Muscle of arm (tissue), 12 donors: Measurements from ENCODE around the gene SPATA3. TPM values are rescaled to one million over a fixed set of nuclear protein-coding genes. Genes with fewer than 3 reads are reported as not detected.

Experiments used
- DNase-seq: peaks from one replicate; pipeline ENCODE4 v3.0.0-alpha.2; 2013
- polyA plus RNA-seq, 12 donors: library from polyadenylated mRNA; unstranded; fragments of 120-200 nt; gene quantifications; one replicate each; pipeline ENCODE4 v1.2.1, GENCODE V29; 2013; ENCODE audit not compliant: insufficient read length in 12 of 12

The SPATA3 gene
- polyA plus RNA-seq, 12 donors = not detected

DNA sequence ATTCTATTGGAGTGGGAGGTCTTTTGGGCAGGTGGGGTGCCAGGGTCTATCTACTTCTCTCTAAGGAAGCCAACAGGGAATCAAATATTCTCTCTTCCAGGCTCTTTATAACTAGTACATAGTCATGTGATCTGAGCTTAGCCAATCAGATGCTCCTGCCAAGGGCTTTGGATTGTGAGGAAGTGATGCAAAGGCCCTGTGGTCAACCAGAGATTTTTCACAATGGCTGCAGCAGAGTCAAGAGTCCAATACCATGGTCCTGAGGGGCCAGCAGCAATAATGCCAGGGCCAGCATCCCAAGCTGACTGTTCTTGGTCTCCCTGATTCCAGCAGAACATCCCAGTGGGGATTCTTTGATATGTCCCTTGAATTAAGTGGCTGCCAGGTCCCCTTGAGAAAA lies 33.0 kb downstream of the SPATA3 start:
- DNase-seq = no peak

DNA sequence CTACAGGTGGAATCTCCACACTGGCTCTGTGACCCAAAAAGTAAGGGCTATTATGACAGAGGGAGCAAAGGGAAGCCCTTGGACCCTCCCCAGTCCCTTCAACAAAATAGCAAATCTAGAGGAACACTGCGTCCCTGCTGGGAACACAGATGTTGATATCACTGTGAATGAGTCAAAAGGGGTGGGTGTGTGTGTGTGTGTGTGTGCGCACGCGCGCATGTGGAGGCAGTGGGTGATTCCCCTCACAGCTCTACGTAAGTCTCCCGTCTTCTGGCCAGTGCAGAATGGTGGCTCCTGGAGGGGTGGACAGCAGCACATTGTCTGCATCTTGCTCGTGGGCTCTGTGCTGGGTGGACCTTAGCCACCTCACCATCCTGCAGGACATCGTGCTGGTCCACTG lies 33.6 kb downstream of the SPATA3 start:
- no peak for DNase-seq

DNA sequence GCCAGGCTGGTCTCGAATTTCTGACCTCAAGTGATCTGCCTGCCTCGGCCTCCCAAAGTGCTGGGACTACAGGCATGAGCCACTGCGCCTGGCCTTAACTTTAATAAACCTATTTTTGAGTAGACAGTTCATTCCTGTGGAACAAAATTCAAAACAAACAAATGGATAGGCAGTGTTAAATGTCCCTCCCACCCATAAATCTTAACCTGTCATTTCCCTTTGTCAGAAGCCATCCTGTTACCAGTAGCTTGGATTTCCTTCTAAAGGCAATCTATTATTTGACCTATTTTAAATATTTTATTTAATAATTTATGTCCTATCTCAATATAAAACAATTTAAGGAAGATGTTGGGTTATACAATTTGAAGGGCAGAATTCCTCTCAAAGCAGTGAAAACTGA lies 34.8 kb downstream of the SPATA3 start:
- DNase-seq = no peak

DNA sequence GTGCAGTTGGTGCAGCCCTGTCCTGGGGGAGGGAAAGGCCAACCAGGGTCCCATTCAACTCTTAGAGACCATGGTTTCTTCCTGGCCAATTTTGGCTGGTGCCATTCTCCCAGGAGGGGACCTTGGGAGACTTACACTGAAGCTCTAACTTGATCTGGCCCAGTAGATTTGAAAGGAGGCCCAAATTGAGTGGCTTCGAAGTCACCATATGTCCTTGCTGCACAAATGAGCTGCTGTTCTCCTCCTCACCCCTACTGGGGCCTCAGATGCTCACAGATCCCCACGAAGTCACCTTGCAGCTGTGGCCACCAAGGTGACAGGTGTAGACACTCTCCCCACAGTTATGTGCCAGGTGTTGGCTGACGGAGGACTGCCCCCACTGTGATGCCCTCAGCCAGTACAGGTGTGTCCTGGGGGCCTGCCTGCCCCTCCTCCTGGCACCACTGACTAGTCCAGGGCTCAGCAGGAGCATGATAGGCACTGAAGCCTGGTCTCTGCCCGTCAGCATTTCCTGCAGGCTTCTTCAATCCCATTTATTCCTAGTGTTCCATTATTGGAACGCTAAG lies 36.7 kb downstream of the SPATA3 start:
- no peak for DNase-seq

DNA sequence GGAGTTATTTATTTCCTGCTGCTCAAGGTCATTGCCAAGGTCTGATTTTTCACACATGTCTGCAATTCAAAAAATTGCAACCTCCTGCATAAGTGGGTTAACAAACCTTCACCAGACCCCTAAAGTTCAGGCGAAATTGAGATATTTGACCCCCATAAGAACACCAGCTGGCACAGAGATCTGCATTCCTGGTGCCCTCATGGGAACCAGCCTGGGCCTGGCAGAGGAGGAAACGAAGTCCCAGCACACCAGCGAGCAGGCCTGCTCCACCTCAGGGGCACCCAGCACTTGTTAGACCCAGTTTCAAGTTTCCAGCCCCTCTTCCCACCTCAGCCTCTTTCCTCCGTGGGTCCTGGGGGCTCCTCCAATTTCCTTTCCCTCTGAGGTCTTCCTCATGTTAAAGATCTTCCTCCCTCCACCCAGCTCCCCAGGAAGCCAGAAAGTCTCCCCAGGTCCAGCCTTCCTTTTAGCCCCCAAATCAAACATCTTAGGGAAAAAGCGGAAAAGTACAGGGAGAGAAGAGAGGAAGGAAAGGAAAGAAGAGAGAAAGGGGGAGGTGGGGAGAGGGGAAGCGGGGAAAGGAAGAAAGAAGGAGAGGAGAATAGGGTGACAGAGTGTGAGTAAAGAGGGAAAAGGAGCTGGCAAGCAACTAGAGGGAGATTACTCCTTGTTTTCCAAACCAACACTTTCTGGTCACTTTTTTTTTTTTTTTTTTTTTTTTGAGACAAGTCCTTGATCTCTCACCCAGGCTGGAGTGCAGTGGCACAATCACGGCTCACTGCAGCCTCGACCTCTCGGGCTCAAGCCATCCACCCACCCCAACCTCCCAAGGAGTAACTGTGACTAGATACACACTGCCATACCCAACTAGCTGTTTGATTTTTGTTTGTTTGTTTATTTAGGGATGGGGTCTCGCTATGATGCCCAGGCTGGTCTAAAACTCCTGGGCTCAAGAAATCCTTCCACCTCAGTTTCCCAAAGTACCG lies 37.5 kb downstream of the SPATA3 start:
- DNase-seq = no peak

DNA sequence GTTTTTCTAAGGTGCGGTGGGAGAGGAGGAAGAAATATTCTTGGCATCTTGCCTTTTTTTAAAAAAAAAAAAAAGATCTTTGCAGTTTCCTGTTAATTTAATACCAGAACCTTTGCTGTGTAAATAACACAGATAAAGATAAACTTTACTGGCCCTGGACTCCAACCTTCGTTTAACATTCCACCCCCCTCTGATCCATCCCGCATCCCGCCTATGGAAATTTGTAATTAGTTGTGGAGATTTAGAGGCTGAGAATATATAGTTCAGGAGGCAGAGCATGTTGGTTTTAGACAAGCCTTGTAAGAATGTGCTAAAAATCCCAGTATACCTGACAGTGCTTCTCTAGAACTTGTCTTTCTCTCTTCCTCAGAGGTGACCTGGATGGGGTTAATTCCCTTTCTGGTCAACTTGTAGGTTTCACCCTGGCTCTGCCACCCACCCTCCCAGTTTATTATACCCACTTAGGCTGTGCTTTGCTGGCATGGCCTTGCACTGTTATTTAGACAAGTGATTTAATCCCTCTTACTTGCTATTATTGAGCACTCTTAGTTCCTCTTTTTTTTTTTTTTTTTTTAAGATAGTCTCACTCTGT lies 38.5 kb downstream of the SPATA3 start:
- no peak for DNase-seq

DNA sequence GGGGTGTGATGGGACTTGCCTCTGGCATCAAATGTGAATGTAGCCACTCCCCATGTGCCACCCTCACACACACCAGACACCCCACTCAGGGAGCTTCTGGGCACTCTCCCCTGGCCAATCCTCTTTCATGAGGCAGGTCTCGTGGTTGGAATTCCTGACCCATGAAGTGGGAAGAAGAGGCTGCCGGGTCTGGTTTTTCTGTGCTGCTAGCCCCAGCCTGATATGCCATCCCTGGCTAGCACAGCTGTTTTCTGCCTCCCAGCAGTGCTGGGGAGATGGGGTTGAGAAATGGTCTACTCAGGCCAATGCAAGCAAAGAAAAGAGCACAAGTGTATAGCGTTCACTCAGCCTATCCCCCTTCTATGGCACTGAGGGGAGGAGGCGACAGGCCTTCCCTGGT lies 40.2 kb downstream of the SPATA3 start:
- DNase-seq = no peak

DNA sequence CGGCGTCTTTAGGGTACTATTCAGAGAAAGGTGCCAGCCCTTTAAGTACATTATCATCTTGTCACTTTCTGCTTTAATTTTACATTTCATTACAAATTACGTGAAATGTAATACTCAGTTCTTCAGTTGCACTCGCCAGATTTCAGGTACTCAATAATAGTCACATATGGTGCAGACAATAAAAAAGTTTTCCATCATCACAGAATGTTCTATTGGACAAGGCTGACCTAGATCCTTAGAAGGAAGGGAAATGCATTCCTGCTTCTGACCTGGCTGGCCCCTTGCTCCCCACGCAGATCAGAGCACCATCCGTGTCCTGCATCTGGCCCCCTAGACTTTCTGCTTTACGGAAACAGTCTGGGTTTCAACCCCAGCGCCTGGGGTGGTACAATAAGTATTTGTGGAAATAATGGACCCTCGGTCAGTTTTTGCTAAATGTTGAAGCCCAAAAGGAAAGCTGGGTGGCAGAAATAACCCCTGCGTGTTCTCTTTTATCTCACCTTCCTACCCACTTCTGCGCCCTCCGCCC lies 40.7 kb downstream of the SPATA3 start:
- no peak for DNase-seq

DNA sequence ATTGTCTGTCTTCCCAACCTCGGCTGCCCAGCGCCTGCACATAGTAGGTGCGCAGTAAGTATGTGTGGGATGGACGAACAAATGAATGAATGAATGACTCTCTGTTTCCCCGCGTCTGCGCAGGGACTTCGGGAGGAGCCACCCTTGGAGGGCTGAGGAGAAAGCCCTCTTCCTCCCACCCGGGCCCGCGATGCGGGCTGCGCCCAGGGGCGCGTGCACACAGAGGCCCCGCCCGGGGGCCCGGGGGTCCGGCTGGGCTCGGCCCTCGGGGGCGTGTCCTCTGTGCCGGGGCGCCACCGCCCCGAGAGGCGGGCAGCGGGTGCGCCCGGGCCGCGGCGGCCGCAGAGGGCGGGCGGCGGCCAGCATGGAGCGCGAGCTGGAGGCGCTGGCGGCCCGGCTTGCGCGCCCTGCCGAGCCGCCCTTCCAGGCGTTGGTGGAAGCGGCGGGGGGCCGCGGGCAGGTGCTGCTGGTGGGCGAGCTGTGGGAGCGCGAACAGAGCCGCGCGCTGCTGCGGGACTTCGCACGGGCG lies 41.3 kb downstream of the SPATA3 start, which contains the start of gene C2orf72:
Gene C2orf72, plus strand, starts transcription at position 322 of the 529 bp plus-strand sequence. Its CDS starts 43 bp downstream, at position 365.
- DNase-seq = no peak

DNA sequence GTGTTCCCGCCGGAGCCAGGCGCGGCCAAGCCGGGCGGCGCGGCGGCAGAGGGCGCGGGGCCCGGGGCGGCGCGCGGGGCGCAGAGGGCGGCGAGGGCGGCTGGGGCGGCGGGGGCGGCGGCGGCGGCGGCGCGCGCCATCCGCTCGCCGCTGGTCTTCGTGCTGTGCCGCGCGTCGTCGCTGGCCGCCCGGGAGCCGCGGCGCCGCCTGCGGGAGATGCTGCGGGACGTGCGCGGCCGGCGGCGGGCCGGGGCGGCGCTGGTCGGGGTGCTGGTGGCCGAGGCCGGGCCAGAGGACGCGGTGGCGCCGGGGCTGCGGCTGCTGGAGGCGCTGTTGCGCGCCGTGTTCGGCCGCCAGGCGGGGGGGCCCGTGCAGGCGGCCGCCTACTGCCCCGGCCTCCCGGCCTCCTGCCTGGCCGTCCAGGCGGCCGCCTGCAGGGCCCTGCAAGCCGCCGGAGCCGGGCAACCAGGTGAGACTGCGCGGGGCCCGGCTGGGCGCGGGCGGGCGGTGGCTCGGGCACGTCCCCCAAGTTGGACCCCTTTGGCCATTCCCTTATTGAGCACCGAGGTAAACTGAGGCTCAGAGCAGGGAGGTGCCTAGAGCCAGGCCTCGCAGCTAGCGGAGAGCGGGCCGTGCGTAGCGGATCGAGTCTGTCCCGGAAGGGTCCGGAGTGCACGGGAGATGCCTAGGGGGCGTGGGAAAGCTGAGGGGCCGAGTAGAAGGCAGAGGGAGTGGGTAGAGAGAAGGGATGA lies 42.0 kb downstream of the SPATA3 start:
- DNase-seq = no peak

DNA sequence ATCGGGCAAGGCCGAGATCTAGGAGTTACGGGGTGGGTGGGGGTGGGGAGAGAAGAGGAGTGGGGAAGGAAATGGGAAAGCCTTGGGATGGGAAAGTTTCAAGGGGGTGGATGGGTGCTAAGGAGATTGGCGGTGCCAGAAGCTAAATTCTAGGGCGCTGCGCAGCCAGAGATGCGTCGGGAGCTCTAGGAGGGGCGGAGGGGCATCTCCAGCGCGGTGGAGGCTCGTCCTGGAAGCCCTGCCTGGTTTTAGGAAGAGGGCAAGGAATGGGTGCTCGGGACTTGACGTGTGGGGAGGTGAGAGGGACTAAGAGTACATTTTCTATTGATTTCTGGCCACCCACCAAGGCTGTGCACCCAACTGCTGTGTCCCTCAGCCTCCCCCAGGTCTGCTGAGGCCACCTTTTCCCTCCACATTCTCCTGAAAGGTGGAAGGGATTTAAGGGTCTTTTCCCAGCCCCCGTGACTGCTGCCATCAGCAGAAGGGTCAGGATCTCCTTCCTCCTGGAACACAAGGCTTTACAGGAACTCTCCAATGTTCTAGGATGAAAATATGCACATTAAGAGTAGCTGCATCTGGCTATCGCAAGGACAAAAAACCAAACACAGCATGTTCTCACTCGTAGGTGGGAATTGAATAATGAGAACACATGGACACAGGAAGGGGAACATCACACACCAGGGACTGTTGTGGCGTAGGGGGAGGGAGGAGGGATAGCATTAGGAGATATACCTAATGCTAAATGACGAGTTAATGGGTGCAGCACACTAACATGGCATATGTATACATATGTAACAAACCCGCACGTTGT lies 42.8 kb downstream of the SPATA3 start:
- DNase-seq = no peak

DNA sequence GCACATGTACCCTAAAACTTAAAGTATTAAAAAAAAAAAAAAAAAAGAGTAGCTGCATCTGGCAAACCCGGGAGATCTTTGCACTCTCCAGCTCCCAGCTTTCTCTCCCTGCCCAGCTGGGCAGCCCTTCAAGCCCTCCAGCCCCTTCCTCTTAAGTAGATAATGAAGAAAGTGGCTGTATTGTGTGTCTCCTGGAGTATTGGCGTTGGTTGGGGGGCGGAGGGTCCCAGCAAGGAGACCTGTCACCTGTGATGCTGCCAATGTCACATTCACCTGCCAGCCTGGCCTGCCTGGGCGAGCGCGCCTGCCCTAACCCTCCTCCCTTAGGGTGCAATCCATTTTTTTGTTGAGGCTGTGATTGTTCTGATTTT lies 43.4 kb downstream of the SPATA3 start:
- DNase-seq = no peak

DNA sequence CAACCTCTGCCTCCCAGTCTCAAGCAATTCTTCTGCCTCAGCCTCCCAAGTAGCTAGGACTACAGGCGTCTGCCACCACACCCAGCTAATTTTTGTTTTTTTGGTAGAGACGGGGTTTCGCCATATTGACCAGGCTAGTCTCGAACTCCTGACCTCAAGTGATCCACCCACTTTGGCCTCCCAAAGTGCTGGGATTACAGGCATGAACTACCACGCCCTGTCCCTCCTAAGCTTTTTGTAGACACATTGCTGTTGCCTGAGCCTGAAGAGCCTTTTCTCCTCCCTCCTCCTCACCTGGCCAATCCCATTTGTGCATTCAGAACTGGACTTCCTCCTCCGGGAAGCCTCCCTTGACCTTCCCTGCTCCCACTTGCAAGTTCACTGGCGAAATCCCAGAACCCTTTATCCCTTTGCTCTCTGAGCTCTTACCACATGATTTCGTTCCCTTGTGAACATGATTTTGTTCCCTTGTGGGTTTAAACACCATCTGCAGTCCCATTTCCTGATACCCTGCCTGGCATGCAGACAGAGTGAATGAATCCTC lies 44.0 kb downstream of the SPATA3 start:
- DNase-seq = no peak

DNA sequence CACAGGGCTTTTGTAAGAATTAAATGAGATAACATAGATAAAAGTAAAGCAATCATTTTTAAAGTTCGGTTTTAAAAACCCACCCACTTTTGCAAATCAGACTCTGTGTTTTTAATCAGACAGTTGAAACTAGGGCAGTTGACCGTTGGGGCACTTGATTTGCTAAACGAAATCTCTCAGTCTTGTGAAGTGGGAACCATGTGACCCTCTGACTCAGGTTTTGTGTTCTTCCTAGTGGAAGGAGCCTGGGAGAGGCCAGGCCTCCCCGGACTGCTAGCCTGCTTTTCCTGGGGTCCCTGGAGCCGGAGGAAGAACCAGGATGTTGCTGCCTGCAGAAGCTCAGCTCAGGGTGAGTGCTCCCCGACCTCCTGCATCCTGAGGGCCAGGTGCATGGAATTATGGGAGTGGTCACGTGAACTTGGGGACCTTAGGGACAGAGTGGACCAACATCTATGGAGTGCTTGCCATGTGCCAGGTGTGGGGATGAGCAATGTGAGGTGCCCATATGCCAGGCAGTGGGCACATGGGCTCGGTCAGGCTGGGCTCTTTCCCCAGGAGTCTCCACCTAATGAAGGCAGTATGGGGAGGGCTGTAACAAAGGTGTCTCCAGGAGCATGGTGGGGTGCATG lies 45.3 kb downstream of the SPATA3 start:
- DNase-seq = no peak

DNA sequence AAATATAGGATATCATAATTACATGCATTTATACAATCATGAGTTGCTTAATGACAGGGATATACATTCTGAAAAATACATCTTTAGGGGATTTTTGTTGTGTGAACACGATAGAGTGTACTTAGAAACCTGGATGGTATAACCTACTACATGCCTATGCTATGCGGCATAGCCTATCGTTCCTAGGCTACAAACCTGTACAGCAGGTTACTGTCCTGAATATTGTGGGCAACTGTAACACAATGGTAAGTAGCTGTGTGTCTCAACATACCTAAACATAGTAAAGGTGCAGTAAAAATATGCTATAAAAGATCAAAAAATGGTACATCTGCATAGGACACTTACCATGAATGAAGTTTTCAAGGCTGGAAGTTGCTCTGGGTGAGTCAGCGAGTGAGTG lies 47.9 kb downstream of the SPATA3 start:
- no peak for DNase-seq

DNA sequence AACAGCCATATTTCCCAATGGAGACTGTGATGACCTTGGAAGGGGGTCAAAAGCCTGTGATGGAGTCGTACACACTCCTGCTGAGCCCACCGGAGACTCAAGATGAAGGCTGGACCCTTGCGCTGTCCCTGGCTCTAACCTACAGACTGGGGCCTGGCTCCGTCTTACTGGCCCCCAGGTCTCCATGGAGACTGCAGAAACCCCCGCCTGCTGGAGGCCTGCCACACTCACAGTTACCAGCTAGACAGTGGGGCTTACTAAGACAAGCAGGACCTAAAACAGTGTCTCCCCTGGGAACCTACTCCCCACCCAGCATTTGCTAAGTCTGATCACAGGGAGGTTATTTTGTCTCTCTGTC lies 51.0 kb downstream of the SPATA3 start:
- no peak for DNase-seq

DNA sequence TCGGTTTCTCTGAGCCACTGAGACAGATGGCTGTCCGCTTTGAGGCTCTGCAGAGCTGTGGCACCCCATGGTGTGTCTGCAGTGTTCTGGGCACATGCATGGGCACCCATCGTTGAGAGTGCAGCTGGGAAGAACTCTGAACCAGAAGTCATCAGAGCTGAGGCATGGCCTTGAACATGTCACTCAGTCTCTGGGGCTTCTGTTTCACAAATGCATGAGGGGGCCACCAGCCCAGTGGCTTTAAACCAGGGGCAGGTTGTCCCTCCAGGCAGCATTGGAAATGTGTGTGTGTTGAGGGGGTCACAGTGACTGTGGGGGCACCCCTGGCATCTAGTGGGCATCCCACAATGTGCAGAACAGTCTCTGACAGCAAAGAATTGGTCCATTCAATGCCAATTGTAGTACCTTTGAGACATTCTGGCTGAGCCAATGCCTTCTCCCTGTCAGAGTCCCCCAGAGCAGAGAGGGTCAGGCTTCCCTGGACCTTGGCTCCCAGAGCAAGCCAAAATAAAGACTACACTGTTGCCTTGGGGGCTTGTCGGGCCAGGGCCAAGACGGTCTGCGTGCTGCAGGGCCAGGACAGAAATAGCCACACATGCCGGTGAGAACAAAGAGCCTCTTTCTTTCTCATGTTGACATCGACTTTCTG lies 51.5 kb downstream of the SPATA3 start:
- no peak for DNase-seq

DNA sequence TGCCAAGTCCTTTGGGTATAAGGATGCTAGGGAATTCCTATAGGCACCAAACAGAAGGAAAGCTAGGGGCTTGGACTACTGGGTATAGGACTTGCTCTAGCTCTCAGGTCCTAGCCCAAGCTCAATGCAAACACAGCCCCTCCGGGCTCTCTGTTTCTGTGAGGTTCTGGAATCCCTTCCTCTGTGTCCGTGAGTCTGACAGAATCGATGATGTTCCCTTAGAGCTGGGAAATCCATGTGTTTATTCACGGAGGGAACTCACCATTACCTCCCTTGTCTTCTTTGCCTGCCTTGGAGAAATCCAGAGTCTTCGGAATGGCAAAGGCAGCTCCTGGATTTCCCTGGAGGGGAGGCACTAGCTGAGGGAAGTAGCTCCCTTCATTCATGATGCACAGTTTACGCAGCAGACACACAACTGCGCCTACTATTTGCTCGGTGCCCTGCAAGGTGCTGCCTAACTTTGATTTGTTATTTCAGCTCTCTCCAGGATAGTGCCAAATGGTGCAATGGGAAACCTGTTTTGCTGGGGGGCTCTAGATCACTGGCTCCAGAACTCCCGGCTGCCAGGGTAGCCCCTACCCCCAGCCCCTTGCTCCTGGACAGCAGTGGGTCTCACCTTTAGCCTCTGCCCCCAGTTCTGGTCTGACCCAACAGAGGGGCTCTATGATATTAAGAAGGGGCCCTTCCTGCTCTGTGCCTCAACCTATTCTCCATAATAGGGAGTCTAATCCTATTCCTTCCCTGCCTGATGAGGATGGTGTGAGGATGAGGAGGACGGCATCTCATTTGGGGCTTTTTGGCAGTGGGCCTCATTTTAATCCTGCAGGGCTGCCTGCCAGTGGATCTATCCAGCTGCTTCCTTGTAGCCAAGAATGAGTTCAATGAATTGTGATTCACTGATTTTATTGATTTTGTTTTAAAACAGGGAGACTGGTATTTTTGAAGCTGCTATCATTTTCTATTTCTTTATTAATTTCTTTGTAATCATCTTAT lies 52.3 kb downstream of the SPATA3 start:
- no peak for DNase-seq
